Nephron (organoid): ENCODE data around the gene ABHD12.

Experiments used
- H3K27ac Mint-ChIP-seq, 3 experiments: 2 replicates each; pipeline ENCODE4 v1.8.0; 2020; ENCODE audit warnings: mixed read lengths in 3 of 3, mild to moderate bottlenecking in 2 of 3, moderate library complexity in 1 of 3
- H3K27me3 Mint-ChIP-seq: 2 replicates; pipeline ENCODE4 v1.8.0; 2021; ENCODE audit warnings: low read depth, mild to moderate bottlenecking, moderate library complexity, mixed read lengths
- H3K36me3 Mint-ChIP-seq: 2 replicates; pipeline ENCODE4 v1.8.0; 2020; ENCODE audit warnings: low read depth, mixed read lengths
- H3K4me1 Mint-ChIP-seq: 2 replicates; pipeline ENCODE4 v1.8.0; 2020; ENCODE audit warnings: mixed read lengths
- H3K4me3 Mint-ChIP-seq, 3 experiments: 2 replicates each; pipeline ENCODE4 v1.8.0; 2020; ENCODE audit warnings: mild to moderate bottlenecking in 3 of 3, mixed read lengths in 3 of 3, moderate library complexity in 2 of 3
- H3K9me3 Mint-ChIP-seq: 2 replicates; pipeline ENCODE4 v1.8.0; 2020; ENCODE audit warnings: mixed read lengths
- TF ChIP-seq, protein P1 (sequence below), 3 experiments: fragments of 200-600 bp; sonication (generic); IDR thresholded peaks; one replicate each; pipeline ENCODE4 v1.5.0; 2021; ENCODE audit warnings: antibody characterized with exemption in 3 of 3; ENCODE audit not compliant: unreplicated experiment in 3 of 3

Gene ABHD12

DNA sequence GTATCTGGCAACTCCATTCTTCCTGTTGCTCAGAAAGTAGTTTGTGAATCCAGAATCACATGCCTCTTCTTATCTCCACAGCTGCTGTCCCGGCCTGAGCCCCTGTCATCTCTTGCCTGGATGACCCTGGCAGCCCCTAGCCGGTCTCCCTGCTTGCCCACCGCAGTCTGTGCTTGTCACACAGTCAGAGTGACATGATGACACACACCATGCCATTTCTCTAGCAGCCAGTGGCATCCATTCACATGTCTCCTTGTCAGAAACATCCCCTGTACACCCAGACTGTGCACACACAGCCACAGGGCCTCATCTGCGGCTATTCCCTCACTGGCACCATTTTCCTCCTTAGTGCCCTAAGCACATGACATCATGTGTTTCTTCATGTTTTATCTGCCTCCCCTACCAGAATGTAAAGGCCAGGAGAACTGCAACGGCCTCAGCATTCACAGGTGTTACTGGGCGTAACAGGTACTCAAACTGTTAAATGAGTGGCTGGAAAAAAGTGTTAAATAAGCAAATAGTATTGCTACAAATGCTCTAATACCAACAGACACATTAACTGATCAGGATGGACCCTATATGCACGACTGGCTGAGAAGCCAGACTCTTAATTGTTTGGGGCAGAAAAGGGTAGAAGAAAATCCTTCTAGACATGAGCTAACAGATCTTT, 9.6 kb downstream of the ABHD12 start:
- H3K27ac Mint-ChIP-seq, result no peak overlapping the region
- H3K4me1 Mint-ChIP-seq, result no peaks in the 10 kb centered on the region
- TF ChIP-seq, protein P1, sequence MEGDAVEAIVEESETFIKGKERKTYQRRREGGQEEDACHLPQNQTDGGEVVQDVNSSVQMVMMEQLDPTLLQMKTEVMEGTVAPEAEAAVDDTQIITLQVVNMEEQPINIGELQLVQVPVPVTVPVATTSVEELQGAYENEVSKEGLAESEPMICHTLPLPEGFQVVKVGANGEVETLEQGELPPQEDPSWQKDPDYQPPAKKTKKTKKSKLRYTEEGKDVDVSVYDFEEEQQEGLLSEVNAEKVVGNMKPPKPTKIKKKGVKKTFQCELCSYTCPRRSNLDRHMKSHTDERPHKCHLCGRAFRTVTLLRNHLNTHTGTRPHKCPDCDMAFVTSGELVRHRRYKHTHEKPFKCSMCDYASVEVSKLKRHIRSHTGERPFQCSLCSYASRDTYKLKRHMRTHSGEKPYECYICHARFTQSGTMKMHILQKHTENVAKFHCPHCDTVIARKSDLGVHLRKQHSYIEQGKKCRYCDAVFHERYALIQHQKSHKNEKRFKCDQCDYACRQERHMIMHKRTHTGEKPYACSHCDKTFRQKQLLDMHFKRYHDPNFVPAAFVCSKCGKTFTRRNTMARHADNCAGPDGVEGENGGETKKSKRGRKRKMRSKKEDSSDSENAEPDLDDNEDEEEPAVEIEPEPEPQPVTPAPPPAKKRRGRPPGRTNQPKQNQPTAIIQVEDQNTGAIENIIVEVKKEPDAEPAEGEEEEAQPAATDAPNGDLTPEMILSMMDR (IDR thresholded peaks at IDR 0.05; ENCODE audit: unreplicated experiment in 3 of 3), result no peak
- no peaks in the 10 kb centered on the region for H3K27me3 Mint-ChIP-seq
- H3K36me3 Mint-ChIP-seq, result peaks cover 33% of the 10 kb centered on the region
- H3K9me3 Mint-ChIP-seq, result peaks cover 3% of the 10 kb centered on the region
- H3K4me3 Mint-ChIP-seq, result no peak overlapping the region

DNA sequence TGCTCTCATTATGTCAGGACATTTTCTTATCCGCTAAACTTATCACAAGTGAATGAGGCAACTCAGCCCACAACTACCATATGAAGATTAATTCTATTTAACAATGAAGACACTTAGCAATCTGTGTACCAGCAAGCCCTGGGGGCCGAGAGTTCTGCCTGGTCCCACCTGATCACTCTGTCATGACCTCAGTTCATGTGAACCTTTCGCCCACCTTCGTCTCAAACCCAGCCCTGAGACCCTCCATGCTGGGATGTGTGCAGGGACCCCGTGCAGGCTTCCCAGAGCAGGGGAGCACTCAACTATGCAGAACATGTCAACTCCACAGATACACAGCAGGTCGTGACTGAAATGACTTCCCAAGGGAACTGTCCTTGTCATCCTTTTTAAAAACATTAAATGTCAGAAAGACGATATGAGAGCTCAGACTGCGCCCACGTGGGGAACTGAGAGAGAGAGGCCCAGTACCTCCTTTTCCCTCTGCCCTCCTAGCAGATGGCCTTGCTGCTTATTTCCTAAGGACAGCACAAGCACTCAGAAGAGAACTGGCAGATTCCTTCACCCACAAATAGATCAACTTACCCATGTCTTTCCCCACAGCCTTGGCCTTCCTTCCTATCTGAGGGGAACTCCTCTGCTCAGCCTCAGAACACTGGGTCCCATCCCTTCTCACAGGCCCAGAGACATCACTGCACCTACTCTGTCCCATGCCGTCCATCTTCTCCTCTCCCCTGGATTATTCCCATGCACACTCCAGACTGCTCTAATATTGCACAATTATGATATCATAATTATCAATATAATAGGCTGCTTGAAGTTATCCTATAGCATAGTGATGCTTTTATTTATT, 11.5 kb downstream of the ABHD12 start:
- Mint-ChIP-seq H3K36me3 (peaks cover 49% of the 10 kb centered on the region), H3K27ac (peak overlapping the region in 1 of 3 experiments; percentile 28), H3K9me3 (peaks cover 9% of the 10 kb centered on the region), H3K4me1 (no peaks in the 10 kb centered on the region), H3K27me3 (no peaks in the 10 kb centered on the region), H3K4me3 (no peak overlapping the region)
- TF ChIP-seq, protein P1 (IDR thresholded peaks at IDR 0.05; ENCODE audit: unreplicated experiment in 3 of 3), result no peak

DNA sequence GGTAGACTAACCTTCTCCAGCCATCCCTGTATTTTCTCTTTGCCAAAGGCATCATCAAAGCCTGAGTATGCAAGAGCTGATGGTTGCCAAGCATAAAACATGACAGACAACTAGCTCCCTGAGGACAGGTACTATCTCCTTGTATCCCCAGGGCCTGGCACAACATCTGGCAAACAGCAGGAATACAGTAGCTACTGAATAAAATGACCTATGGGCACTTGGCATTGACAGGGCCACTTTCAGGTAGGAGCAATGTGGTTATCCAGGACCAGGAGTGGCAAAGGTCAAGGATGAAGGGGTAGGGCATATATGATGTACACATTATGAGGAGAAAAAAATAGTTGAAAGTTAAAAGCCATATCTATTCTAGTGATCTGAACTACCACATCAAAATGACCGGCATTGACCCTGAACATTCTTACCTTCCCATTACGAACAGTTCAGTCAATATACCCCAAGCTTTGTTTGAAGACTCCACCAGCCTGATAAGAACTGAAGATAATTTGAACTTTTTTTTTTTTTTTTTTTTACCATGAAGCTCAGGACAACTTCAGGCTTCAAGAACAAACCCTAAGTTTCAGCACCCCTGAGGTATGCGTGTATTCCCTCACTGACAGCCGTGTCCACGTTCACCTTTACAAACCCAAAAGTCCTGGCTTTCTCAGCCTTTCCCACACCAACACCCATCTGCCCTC, 12.3 kb downstream of the ABHD12 start:
- H3K9me3 Mint-ChIP-seq, result peaks cover 15% of the 10 kb centered on the region
- H3K4me3 Mint-ChIP-seq, result no peak overlapping the region
- peaks cover 56% of the 10 kb centered on the region for H3K36me3 Mint-ChIP-seq
- H3K27me3 Mint-ChIP-seq, result no peaks in the 10 kb centered on the region
- TF ChIP-seq, protein P1 (IDR thresholded peaks at IDR 0.05; ENCODE audit: unreplicated experiment in 3 of 3), result no peak
- no peak overlapping the region for H3K27ac Mint-ChIP-seq
- H3K4me1 Mint-ChIP-seq, result no peaks in the 10 kb centered on the region

DNA sequence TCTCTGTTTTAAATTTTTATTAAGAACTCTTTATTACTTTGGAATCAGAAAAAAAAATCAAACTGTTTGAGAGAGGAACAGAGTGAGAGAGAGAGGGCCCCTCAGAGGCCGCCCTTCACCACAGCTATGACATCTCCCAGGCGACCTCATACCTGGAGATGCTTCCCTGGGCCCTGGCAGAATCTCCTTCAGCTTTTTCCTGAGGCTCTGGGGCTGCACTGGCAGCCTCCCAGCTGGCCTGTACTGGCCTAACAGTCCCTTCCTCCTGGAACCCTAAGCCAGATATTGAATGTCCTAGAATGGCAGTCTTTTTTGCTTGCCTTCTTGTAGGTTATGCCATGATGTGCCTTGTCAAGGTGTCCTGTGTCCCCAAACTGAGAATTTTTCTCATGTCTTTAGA, 13.7 kb downstream of the ABHD12 start:
- TF ChIP-seq, protein P1 (IDR thresholded peaks at IDR 0.05; ENCODE audit: unreplicated experiment in 3 of 3), result no peak
- Mint-ChIP-seq H3K9me3 (peaks cover 22% of the 10 kb centered on the region), H3K27ac (no peak overlapping the region), H3K36me3 (peaks cover 63% of the 10 kb centered on the region), H3K4me3 (no peak overlapping the region), H3K4me1 (no peaks in the 10 kb centered on the region), H3K27me3 (no peaks in the 10 kb centered on the region)

DNA sequence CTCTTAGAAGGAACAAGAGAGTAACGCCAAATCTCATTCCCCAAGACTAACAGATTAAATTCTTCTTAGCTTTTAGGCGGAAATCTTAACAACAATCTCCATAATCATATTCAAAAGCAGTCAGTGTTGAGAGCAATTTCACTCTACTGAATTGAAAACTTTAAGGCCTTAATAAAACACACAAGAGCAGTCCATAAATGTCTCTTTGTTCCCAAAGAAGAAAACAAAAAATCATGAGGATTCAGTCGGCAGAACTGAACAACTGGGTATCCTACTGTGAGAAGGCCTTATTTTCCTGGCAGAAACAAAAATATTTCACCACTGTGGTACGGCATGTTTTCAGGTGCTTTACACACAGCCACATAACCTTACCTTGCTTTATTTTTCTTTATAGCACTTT, 14.4 kb downstream of the ABHD12 start:
- TF ChIP-seq, protein P1 (IDR thresholded peaks at IDR 0.05; ENCODE audit: unreplicated experiment in 3 of 3), result no peak
- Mint-ChIP-seq H3K27ac (no peak overlapping the region), H3K4me1 (no peaks in the 10 kb centered on the region), H3K36me3 (peaks cover 66% of the 10 kb centered on the region), H3K4me3 (no peak overlapping the region), H3K9me3 (peaks cover 24% of the 10 kb centered on the region), H3K27me3 (no peaks in the 10 kb centered on the region)
